SK-N-SH treated with all-trans-retinoic acid at 6 μM for 48 hours (cell line): ENCODE data around the gene CBX5.

Experiments
- ATAC-seq: fragments of 200-7000 bp; cut with Tn5 transposase; 3 replicates; pipeline ENCODE4 v1.9.1; 2020; ENCODE audit warnings: mild to moderate bottlenecking, moderate library complexity
- BACH2 ChIP-seq: fragments of 250-450 bp; sonication (Bioruptor Pico); IDR thresholded peaks from 2 replicates; pipeline ENCODE4 v1.9.0; 2021; ENCODE audit warnings: mild to moderate bottlenecking, borderline replicate concordance
- CSDC2 ChIP-seq: fragments of 250-450 bp; sonication (Bioruptor Pico); IDR thresholded peaks from 2 replicates; pipeline ENCODE4 v1.5.0; 2020; ENCODE audit warnings: mild to moderate bottlenecking, moderate library complexity
- ESRRG ChIP-seq: fragments of 250-450 bp; sonication (Bioruptor Pico); IDR thresholded peaks from 2 replicates; pipeline ENCODE4 v1.6.1; 2021; ENCODE audit warnings: mild to moderate bottlenecking
- ISL1 ChIP-seq: fragments of 250-450 bp; sonication (Bioruptor Pico); IDR thresholded peaks from 2 replicates; pipeline ENCODE4 v2.1.2; 2022; ENCODE audit warnings: mild to moderate bottlenecking, moderate library complexity
- OSR1 ChIP-seq: fragments of 250-450 bp; sonication (Bioruptor Pico); IDR thresholded peaks from 2 replicates; pipeline ENCODE4 v1.8.0; 2022; ENCODE audit warnings: moderate library complexity, mild to moderate bottlenecking, inconsistent platforms
- PPARA ChIP-seq: fragments of 250-450 bp; sonication (Bioruptor Pico); IDR thresholded peaks from 2 replicates; pipeline ENCODE4 v1.5.0; 2020; ENCODE audit warnings: mild to moderate bottlenecking, borderline replicate concordance
- RARB ChIP-seq: fragments of 250-450 bp; sonication (Bioruptor Pico); IDR thresholded peaks from 2 replicates; pipeline ENCODE4 v1.8.0; 2021; ENCODE audit warnings: mild to moderate bottlenecking, moderate library complexity
- SNAI2 ChIP-seq: fragments of 250-450 bp; sonication (Bioruptor Pico); IDR thresholded peaks from 2 replicates; pipeline ENCODE4 v1.5.0; 2020; ENCODE audit warnings: mild to moderate bottlenecking, moderate library complexity
- TCF4 ChIP-seq: fragments of 250-450 bp; sonication (Bioruptor Pico); IDR thresholded peaks from 2 replicates; pipeline ENCODE4 v1.8.0; 2021; ENCODE audit warnings: mild to moderate bottlenecking, moderate library complexity, borderline replicate concordance
- TOX ChIP-seq: fragments of 250-450 bp; sonication (Bioruptor Pico); IDR thresholded peaks from 2 replicates; pipeline ENCODE4 v1.8.0; 2021; ENCODE audit warnings: mild to moderate bottlenecking, moderate library complexity, borderline replicate concordance
- ZC3H10 ChIP-seq: fragments of 250-450 bp; sonication (Bioruptor Pico); IDR thresholded peaks from 2 replicates; pipeline ENCODE4 v1.5.1; 2021; ENCODE audit warnings: mild to moderate bottlenecking, moderate library complexity
- ZFP30 ChIP-seq: fragments of 450-650 bp; formaldehyde crosslinking; IDR thresholded peaks from 2 replicates; pipeline ENCODE4 v1.5.0; 2022; ENCODE audit warnings: mild to moderate bottlenecking, moderate library complexity
- ZNF70 ChIP-seq: fragments of 450-650 bp; formaldehyde crosslinking; IDR thresholded peaks from 2 replicates; pipeline ENCODE4 v1.5.0; 2020; ENCODE audit warnings: mild to moderate bottlenecking, moderate library complexity
- ZNF8 ChIP-seq: fragments of 450-650 bp; formaldehyde crosslinking; IDR thresholded peaks from 2 replicates; pipeline ENCODE4 v1.5.0; 2020; ENCODE audit warnings: mild to moderate bottlenecking, moderate library complexity
- TF ChIP-seq, protein P1 (sequence below): fragments of 250-450 bp; sonication (Bioruptor Pico); IDR thresholded peaks from 2 replicates; pipeline ENCODE4 v1.5.1; 2020; ENCODE audit warnings: low read depth, mild to moderate bottlenecking, moderate library complexity
- TF ChIP-seq, protein P2 (sequence below): fragments of 250-450 bp; sonication (Bioruptor Pico); IDR thresholded peaks from 2 replicates; pipeline ENCODE4 v1.8.0; 2020; ENCODE audit warnings: mild to moderate bottlenecking, moderate library complexity, borderline replicate concordance
- TF ChIP-seq, protein P3 (sequence below): fragments of 250-450 bp; sonication (Bioruptor Pico); IDR thresholded peaks from 2 replicates; pipeline ENCODE4 v1.8.0; 2021; ENCODE audit warnings: low read depth, mild to moderate bottlenecking, moderate library complexity, borderline replicate concordance
- TF ChIP-seq, protein P4 (sequence below): fragments of 250-450 bp; sonication (Bioruptor Pico); IDR thresholded peaks from 2 replicates; pipeline ENCODE4 v1.5.1; 2021; ENCODE audit warnings: mild to moderate bottlenecking, moderate library complexity
- TF ChIP-seq, protein P5 (sequence below): fragments of 250-450 bp; sonication (Bioruptor Pico); IDR thresholded peaks from 2 replicates; pipeline ENCODE4 v1.5.0; 2020; ENCODE audit warnings: mild to moderate bottlenecking, moderate library complexity

Gene CBX5

DNA sequence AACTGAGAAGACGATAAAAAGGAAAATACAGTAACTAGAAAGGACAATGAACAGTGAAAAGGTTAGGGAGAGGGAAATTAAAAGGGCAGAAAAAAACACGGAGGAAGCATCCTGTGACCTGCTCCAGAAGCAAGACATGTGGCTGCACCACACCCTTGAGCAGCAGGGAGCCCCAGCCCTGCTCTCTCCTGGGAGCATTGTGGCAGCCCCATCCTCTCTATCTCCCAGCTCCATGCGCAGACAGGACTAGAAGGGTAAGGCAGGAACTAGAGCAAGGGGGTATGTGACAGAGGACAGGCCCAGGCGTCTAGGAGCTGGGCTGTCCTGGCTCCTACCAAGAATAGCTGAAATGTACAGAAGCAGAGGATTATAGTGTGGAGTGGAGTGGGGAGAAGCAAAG is 52.5 kb downstream of the CBX5 start:
- no peak for ATAC-seq
- TF ChIP-seq ZC3H10 (CRISPR knock-in tag) (no peak), ZFP30 (no peak), ESRRG (CRISPR knock-in tag) (no peak), TCF4 (CRISPR knock-in tag) (no peak), ZNF8 (CRISPR knock-in tag) (no peak), ZNF70 (CRISPR knock-in tag) (no peak), SNAI2 (CRISPR knock-in tag) (no peak), CSDC2 (CRISPR knock-in tag) (no peak), PPARA (no peak), RARB (no peak), TOX (CRISPR knock-in tag) (no peak), BACH2 (no peak), ISL1 (no peak), OSR1 (CRISPR knock-in tag) (no peak)
- TF ChIP-seq, protein P1, sequence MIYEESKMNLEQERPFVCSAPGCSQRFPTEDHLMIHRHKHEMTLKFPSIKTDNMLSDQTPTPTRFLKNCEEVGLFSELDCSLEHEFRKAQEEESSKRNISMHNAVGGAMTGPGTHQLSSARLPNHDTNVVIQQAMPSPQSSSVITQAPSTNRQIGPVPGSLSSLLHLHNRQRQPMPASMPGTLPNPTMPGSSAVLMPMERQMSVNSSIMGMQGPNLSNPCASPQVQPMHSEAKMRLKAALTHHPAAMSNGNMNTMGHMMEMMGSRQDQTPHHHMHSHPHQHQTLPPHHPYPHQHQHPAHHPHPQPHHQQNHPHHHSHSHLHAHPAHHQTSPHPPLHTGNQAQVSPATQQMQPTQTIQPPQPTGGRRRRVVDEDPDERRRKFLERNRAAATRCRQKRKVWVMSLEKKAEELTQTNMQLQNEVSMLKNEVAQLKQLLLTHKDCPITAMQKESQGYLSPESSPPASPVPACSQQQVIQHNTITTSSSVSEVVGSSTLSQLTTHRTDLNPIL (CRISPR knock-in tag): no peak
- TF ChIP-seq, protein P2, sequence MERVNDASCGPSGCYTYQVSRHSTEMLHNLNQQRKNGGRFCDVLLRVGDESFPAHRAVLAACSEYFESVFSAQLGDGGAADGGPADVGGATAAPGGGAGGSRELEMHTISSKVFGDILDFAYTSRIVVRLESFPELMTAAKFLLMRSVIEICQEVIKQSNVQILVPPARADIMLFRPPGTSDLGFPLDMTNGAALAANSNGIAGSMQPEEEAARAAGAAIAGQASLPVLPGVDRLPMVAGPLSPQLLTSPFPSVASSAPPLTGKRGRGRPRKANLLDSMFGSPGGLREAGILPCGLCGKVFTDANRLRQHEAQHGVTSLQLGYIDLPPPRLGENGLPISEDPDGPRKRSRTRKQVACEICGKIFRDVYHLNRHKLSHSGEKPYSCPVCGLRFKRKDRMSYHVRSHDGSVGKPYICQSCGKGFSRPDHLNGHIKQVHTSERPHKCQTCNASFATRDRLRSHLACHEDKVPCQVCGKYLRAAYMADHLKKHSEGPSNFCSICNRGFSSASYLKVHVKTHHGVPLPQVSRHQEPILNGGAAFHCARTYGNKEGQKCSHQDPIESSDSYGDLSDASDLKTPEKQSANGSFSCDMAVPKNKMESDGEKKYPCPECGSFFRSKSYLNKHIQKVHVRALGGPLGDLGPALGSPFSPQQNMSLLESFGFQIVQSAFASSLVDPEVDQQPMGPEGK: no peak
- TF ChIP-seq, protein P3, sequence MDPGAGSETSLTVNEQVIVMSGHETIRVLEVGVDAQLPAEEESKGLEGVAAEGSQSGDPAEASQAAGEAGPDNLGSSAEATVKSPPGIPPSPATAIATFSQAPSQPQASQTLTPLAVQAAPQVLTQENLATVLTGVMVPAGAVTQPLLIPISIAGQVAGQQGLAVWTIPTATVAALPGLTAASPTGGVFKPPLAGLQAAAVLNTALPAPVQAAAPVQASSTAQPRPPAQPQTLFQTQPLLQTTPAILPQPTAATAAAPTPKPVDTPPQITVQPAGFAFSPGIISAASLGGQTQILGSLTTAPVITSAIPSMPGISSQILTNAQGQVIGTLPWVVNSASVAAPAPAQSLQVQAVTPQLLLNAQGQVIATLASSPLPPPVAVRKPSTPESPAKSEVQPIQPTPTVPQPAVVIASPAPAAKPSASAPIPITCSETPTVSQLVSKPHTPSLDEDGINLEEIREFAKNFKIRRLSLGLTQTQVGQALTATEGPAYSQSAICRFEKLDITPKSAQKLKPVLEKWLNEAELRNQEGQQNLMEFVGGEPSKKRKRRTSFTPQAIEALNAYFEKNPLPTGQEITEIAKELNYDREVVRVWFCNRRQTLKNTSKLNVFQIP (CRISPR knock-in tag): no peak
- TF ChIP-seq, protein P4, sequence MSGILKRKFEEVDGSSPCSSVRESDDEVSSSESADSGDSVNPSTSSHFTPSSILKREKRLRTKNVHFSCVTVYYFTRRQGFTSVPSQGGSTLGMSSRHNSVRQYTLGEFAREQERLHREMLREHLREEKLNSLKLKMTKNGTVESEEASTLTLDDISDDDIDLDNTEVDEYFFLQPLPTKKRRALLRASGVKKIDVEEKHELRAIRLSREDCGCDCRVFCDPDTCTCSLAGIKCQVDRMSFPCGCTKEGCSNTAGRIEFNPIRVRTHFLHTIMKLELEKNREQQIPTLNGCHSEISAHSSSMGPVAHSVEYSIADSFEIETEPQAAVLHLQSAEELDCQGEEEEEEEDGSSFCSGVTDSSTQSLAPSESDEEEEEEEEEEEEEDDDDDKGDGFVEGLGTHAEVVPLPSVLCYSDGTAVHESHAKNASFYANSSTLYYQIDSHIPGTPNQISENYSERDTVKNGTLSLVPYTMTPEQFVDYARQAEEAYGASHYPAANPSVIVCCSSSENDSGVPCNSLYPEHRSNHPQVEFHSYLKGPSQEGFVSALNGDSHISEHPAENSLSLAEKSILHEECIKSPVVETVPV (CRISPR knock-in tag): no peak
- TF ChIP-seq, protein P5, sequence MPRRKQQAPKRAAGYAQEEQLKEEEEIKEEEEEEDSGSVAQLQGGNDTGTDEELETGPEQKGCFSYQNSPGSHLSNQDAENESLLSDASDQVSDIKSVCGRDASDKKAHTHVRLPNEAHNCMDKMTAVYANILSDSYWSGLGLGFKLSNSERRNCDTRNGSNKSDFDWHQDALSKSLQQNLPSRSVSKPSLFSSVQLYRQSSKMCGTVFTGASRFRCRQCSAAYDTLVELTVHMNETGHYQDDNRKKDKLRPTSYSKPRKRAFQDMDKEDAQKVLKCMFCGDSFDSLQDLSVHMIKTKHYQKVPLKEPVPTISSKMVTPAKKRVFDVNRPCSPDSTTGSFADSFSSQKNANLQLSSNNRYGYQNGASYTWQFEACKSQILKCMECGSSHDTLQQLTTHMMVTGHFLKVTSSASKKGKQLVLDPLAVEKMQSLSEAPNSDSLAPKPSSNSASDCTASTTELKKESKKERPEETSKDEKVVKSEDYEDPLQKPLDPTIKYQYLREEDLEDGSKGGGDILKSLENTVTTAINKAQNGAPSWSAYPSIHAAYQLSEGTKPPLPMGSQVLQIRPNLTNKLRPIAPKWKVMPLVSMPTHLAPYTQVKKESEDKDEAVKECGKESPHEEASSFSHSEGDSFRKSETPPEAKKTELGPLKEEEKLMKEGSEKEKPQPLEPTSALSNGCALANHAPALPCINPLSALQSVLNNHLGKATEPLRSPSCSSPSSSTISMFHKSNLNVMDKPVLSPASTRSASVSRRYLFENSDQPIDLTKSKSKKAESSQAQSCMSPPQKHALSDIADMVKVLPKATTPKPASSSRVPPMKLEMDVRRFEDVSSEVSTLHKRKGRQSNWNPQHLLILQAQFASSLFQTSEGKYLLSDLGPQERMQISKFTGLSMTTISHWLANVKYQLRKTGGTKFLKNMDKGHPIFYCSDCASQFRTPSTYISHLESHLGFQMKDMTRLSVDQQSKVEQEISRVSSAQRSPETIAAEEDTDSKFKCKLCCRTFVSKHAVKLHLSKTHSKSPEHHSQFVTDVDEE (CRISPR knock-in tag): no peak

DNA sequence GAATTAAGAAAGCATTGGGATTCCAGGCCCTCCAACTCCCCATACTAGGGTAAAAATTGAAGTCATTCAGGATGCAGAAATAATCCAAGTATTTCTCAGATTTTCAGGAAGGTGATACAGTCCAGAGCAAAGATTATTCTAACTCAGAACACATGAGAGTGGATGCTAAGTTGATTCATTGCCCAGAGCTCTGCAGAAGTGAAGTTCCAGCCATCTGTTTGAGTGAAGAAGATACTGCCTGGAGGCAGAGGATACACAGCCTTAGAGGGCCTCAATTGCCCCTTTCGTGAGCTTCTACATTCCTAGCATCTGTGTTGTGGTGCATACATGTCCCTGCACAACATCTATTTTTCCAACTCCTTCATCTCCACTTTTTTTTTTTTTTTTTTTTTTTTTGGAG is 54.3 kb downstream of the CBX5 start:
- TF ChIP-seq, protein P5 (CRISPR knock-in tag): no peak
- no peak for ATAC-seq

DNA sequence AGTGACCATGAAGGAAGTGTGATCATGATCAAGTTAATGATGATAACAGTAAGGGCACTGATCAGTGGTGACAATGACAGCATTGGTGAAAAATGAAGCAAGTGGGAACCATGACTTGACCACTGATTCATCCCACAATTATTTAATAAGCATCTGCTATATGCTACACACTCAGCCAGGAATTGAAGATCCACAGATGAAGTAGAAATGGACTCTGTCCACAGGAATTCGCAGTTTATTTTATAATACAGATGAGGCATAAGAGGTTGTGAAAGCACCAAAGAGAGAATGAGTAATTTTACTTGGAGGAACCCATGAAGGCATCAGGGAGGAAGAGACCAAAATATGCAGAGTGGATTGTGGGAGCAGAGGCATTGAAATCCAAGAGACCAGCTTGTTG is 57.3 kb downstream of the CBX5 start:
- TF ChIP-seq ZNF8 (CRISPR knock-in tag) (no peak), ISL1 (peak; percentile 47; the same call in 1 of the 2 replicates), BACH2 (no peak), ZC3H10 (CRISPR knock-in tag) (0 out of 2 replicates have a peak, but pooled peaks have one; percentile 7)
- TF ChIP-seq, protein P2: peak; percentile 59; the same call in 1 of the 2 replicates
- TF ChIP-seq, all 23 proteins: peak for 3
- ATAC-seq: peak; percentile 70
